ENCODE data around the gene FAM181A.

FAM181A gene

DNA sequence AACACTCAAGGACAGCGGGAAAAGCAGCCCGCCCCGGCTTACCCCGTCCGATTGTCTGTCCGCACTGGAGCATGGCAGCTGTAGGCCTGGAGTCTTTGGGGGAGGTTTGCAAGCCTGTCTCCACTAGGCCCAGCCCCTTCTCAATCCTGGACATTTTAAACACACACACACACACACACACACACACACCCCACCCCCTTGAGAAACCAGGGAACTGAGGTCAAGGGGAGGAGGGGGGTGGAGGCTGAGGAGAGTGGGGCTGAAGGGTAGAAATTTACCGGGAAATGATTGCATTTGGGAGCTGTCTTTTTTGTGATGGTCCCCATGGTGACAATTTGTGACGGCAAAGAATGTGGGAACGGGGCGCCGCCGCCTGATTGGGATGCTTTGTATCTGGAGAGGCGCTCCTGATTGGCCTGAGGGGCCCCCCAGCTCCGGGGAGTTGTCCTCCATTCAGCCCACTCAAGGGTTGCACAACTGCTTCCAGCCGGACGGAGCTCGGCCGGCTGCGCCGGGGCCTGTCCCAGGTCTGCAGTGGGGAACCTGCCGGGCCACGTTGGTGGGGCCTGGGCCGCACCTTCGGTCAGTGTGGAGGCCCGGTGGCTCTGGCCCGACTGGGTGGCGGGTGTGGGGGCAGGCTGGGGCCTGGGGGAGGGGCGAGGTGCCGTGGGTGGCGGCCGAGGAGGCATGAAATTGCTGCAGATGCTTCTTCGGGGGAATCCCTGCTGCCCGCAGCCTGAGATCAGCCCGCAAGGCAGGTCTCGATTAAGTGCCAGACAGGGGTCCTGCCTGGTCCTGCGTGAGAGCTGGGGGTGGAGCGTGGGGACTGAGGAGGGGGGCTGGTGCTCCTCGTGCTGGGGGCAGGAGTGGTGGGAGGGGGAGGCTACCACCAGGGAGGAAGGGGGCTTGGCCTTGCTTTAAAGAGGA lies at the start of gene FAM181A:
FAM181A (plus strand) TSS at position 472 of the 927 bp plus-strand sequence. CDS start 942 bp downstream, outside the sequence.
- DNase-seq = no peak

- DNase-seq = no peak
Measured at GRCh38 chr14:93878212-93878611, 48.9 kb upstream of the FAM181A start.

DNA sequence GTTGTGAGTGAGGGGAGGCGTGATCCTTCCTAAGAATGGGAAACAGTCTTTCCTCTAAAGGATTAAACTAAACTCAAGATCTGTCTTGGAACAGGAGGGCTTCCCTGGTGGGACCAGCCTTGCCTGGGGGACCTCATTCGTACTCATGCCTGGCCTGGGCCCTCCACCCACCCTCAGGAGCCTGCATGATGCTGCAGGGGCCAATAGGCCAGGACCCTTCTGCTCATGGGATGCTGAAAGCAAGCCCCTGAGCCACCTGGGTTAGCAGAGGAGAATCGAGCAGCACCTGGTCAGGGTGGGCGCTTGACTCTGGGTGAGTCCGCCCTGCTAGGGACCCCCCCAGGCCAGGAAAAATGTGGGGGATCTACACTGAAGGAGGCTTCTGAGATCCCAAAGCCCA lies 48.3 kb upstream of the FAM181A start:
- no peak for DNase-seq

DNA sequence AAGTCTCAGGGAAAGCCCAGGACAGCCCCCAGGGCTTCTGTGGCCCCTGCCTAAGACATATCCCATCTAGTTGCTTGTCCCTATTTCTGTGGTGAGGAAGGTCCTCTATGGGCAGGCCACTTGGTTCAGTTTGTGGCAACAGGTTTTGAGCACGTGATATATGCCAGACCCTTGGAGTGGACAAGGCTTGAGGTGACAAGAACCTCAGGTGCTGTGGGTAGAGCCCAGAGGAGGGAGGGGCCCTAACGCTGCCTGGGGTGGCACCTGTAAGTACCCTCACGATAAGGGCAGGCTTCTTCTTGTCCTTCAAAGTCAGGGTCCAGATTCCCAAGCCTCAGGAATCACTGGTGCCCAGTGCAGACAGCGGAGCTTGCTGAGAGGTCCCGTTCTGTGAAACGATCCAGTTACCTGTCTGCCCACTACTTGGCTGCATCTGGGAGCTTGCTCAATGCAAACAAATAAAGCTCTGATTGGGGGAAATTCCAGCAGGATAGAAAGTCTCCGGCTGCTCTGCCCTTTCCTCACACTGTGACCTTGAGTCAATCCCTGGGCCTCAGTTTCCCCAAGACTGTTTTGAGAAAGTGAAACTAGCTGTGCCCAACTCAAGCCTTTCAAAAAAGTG lies 47.7 kb upstream of the FAM181A start:
- DNase-seq = no peak

GRCh38 chr14:93880021-93880820 lies 46.9 kb upstream of the FAM181A start:
- no peak for DNase-seq

DNA sequence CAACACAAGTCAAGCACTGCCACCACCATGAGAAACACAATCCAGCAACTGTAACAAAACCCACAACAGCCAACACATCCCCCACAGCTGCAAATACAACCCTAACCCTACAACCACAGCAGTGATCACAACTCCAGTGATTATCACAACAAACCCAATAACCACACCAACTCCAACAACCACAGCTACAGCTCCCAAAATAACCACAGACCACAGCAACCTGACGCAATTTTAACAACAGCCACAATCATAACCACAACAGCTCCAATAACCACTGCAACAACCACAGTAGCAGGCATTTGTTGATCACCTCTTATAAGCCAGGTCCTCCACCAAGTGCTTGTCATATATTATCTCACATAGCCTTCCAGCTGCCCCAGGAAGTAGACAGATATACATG lies 42.2 kb upstream of the FAM181A start:
- no peak for DNase-seq

DNA sequence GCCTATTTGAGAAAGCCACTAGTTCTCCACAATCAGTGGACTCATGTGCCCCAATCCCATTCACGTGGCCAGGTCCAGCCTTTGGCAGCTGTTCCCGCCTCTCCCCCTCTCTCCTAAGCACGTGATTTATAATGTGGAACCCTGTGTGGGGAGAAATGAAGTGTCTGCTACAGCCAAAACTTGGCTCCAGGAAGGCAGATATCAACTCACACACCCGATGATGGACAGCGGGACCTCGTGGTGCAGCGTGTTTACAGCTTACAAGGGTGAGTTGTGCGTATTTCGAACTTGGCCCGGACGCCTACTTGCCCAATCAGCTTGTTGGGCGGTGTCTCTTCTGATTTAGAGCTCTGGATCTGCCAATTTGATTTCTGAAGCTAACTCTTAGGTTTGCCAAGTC lies 38.1 kb upstream of the FAM181A start:
- DNase-seq = no peak

DNA sequence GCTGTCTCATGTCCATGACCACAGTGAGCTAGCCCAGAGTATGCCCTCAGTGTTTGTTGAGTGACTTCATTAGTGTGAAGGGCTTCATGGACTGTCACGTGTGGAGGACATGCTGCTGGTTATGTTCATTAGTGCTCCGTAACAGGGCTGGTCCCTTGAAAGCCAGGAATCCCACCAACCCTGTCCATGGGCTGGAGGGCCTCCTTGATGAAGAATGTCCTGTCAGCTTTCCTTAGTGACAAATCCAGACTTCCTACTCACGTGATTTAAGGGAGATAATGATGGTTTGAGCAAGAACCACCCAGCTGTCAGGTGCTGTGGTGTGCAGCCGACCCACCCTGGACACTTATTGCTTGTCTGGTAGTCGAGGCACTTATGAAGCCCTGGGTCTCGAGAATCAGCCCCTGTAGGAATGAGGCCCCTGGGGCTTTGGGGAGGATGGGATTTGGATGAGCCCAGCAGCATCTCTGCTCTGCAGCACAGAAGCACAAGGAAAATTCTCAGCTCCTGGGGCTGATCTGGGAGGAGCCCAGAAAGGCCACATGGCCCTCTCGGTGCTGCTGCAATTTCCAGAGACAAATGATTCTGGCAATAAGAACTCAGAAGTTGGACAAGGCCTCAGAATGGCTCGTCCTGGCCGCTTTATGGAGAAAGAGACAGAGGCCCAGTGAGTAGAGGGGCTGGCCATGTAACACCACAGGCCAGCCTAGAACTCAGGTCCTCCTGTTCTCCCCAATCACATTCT lies 37.2 kb upstream of the FAM181A start:
- no peak for DNase-seq

DNA sequence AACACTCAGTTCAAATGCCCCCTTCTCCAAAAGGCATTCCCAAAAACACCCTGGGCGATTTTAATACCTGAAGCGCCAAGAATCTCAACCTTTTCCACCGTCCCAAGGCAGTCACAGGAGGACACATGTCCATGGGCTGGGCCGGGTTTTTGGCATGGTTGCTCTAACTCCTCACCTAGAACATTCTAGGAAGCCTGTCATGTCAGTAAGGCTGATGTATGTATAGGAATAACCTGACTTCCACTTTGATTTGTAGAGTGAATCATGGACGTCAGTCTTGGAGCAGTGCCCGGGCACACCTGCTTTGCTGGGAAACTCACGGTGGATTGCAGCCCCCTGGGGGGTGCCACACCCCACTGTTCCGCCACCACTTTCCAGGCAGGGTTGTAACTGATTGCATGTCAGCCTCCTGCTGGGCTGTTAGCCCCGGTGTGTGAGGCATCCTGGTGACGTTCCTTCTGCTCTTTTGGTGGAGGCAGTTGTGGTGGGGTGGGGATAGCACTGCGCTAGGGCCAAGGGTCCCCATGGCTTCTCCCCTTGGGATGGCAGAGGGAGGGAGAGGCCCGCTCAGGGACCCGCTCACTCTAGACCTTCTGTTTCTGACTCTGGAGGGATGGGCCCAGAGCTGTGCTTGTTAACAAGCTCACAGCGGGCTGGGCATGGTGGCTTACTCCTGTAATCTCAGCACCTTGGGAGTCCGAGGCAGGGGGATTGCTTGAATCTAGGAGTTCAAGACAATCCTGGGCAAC lies 35.2 kb upstream of the FAM181A start:
- DNase-seq = no peak

- DNase-seq = no peak
Measured at GRCh38 chr14:93892505-93892839, 34.7 kb upstream of the FAM181A start.

DNA sequence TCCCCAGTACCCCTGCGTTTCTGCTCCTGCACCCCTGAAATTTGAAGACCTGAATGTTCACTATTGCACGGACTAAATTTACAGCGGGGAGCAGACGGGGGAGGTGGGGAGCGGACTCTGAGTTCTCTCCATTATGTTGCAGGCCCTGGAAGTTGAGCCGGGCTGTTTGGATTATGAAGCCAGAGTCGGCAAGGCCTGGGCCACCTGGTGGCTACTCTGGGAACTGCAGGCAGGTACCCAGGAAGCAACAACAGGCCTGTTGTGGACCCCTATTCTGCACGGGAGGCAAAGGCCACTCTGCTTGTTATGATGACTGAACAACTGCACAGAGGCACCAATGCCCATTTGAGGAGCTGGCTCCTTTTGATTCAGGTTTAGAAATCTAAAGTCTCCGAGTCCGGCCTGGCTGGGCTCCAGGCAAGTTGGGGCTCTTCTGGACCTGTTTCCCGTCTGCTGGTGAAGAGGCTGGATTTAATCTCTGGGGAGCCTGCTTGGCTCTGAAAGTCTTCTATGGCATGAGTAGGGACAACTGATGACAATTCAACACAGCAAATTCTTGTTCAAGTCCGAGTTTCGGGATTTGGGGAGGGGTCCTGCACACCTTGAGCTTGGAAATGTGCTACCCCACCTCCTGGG lies 34.1 kb upstream of the FAM181A start:
- peak; percentile 59 for DNase-seq

DNA sequence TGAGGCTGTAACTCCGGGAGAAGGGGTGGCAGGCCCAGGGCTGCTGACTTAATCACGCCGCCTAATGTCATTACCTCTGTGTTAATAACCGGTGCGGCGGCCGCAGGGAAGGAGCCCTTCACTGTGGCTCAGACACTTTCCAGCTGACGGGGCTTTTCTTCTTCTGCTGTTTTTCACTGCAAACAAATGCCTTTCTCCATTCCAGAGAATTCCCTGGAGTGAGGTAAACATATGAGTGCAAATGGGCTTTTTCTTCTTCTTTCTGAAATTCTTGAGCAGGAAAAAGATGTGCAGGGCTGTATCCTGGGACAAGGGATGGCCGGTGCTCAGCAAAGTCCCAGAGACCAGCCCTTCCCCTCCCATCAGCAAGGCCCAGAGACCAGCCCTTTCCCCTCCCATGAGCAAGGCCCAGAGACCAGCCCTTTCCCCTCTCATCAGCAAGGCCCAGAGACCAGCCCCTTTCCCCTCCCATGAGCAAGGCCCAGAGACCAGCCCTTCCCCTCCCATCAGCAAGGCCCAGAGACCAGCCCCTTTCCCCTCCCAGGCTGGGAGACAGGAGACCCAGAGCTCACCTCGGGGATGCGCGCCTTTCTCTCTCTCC lies 33.4 kb upstream of the FAM181A start:
- DNase-seq = no peak

- DNase-seq = no peak
Measured at GRCh38 chr14:93895023-93895604, 32.0 kb upstream of the FAM181A start.

DNA sequence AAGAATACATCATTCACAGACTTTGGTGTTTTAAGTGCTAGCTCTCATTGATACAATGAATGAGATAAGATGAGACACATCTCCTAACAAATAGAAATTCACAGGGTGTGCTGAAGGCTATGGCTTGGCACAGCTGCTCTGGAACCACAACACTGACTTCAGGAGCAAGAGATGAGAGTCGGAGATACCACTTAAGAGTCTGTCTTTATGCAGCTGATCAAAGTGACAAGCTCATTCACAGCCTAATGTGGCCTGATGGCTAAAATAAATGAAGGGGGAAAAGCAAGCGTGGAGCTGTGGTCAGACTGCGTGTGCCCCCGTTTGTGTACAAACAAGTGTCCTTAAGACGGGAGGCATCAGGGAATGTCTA lies 29.7 kb upstream of the FAM181A start:
- no peak for DNase-seq

DNA sequence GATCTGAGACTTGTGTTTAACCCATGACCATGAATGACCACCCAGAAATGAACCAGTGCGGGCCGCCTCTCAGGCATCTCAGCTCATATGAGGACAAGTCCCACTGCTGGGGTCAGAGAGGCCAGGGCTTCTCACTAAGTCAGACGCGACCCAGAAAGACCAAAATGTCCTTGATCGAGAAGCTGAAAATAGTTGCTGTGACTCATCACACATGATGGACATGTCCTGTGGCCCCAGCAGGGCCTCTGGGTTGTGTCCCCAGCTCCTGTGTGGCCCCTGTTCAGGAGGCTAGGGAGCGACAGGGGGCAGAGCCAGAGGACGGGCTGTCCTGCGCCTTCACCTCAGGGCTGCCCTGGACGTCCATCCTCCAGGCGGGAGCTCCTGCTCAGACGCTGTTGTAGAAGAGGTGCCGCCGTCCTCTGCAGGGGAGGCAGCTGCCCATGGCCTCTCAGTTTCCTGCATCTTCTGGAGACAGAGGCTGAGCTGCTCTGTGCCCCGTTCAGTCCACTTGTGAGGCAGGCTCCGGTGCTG lies 29.0 kb upstream of the FAM181A start:
- DNase-seq = no peak

- no peak for DNase-seq
Measured at GRCh38 chr14:93898731-93899130, 28.4 kb upstream of the FAM181A start.

- DNase-seq = no peak
Measured at GRCh38 chr14:93901813-93902212, 25.3 kb upstream of the FAM181A start.

GRCh38 chr14:93902619-93903307 lies 24.4 kb upstream of the FAM181A start:
- DNase-seq = no peak

DNA sequence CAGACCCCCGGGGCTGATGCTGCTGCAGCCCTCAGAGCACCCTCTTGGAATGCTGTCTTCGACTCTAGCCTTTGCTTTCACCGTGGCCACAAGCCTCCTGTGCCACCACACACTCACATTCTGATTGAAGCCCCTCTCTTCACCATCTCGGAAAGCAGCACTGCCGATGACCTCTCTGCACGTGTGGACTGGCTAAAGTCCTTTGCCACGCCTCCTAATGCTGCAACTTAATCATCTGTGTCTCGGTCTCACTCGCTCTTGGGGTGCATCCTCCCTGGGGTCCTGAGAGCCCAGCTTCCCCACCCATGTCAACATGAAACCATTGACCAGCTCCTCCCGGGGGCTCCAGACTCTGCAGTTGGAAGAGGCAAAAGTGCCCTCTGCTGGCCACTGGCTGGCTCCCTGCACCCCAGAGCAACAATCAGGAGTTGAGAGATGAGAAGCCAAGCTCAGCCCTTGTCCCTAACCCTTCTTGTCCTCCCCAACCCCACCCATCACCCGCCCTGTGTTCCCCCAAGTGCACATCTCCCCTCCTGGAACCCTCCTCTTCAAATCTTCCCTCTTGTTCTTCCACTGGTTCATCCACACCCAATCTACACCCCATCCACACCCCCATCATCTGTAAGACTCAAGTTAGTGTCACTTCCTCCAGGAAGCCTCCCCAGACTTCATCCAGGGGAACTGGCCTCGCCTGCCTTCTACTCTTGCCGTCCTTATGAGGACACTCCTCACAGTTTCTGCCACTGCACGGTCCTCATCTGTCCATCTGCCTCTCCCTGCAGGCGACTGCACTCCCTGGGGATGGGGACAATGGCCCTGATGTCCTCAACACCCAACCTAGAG lies 23.6 kb upstream of the FAM181A start:
- no peak for DNase-seq

All from NCI-H1105 treated with DMSO at 0.1 percent for 48 hours (cell line).